ENCODE results near the gene INVS.
"Not testable (repeated sequence)": the region's sequence is repeated elsewhere in the genome, so short reads cannot be mapped to it uniquely, and the experiment has no call there.

INVS gene

GRCh38 chr9:100281676-100282387 lies 182.8 kb downstream of the INVS start:
- no peak for DNase-seq

GRCh38 chr9:100282388-100282719 lies 183.3 kb downstream of the INVS start:
- DNase-seq: no peak

DNA sequence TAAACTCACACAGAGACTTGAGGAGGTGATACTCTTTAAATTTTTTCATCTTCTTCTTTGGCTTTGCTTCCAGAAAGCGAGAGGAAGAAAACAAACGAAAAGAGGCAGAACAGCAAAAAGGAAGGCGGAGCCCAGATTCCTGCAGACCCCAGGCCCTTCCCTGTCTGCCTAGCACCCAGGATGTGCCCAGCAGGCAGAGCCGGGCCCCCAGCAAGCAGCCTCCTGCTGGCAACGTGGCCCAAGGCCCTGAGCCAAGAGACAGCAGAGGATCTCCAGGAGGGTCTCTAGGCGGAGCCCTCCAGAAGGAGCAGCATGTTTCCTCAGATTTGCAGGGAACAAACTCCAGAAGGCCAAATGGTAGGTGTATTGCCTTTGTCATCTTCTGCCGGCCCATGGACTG lies 185.2 kb downstream of the INVS start:
- DNase-seq: no peak

DNA sequence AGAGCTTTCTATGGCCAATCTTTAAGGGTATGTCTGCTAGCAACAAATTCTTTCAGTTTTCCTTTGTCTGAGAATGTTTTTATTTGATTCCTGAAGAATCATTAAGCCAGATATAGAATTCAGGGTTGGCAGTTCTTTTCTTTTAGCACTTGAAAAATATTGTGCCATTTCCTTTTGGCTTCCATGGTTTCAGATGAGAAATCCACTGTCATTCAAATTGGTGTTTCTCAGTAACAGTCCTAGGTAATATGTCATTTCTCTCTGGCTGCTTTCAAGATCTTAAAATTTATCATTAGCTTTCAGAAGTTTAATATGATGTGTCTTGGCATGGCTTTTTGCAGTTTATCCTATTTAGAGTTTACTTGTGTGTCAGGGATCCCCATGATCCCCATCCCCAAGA lies 186.0 kb downstream of the INVS start:
- DNase-seq: no peak

DNA sequence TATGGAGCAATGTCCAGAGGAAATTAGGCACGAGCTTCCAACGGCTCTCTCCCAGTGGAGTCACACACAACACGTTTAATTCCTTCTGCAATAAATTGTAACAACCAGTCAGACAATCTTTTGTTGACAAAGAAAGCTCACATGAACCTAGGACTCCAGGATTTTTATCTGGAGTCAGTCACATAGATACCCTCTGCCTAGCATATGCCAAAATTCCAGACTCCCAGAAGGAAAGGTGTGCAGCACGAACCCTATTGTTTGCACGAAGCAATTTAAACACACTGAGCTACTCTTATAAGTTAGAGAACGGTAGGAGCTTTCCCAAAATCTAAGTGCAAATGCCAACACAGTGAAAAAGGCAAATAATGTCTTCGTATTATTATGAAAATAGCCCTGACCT lies 186.6 kb downstream of the INVS start:
- DNase-seq: no peak

DNA sequence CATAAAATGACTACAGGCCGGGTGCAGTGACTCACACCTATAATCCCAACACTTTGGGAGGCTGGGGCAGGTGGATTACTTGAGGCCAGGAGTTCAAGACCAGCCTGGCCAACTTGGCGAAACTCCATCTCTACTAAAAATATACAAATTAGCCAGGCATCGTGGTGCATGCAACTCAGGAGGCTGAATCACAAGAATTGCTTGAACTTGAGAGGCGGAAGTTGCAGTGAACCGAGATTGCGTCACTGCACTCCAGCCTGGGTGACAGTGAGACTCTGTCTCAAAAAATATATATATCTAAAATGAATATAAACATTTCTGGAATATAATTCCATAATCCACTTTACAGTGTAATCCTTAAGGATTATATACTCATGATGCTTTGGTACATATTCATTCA lies 187.2 kb downstream of the INVS start:
- no peak for DNase-seq

DNA sequence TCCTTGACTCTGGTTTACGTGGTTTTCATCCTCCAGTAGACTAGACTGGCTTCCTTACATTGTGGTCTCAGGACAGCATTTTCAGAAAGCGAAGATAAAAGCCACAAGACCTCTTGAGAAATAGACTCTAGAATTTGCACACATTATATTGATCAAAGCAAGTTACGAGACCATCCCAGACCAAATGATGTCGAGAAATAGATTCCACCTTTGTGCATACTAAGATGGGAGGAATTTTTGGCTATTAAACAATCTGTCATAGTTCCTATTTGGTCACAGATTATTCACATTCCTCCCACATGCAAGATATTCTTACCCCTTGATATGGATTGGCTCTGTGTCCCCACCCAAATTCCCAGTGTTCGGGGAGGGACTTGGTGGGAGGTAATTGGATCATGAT lies 188.1 kb downstream of the INVS start:
- DNase-seq: no peak

DNA sequence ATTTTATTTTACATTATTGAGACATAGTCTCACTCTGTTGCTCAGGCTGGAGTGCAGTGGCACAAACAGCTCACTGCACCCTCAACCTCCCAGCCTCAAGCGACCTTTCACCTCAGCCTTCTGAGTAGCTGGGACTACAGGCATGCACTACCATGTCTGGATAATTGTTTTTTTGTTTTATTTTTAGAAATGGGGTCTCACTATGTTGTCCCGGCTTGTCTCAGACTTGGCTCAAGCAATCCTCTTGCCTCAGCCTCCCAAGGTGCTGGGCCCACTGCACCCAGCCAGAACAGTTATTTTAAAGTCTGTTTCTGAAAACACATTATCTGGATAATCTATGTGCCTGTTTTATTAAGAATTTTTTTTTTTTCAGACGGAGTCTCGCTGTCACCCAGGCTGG lies 191.7 kb downstream of the INVS start:
- no peak for DNase-seq

GRCh38 chr9:100292414-100292813 lies 193.4 kb downstream of the INVS start:
- DNase-seq: no peak

- no peak for DNase-seq
These were observed 195.3 kb downstream of the INVS start for GRCh38 chr9:100294341-100294740.

DNA sequence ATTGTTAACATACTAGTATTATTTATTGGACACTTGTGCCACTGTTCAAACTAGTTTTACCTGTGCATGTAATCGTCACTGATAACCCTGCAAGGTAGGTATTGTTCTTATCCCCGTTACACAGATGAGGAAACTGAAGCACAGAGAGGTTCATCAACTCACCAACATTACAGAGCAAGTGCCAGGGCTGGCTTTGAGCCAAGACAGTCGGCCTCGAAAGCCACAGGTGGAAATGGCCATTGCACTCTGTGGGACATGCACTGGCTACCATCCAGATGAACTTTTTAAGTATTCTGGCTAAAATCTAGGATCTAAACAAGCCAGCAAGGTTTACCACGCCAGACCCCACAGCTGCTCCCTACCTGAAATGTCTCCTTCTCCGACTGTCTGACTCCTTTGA lies 195.8 kb downstream of the INVS start:
- DNase-seq: no peak

- DNase-seq: no peak
These were observed 196.2 kb downstream of the INVS start for GRCh38 chr9:100295240-100295639.

GRCh38 chr9:100296407-100296806 lies 197.4 kb downstream of the INVS start:
- no peak for DNase-seq

GRCh38 chr9:100298378-100298777 lies 199.3 kb downstream of the INVS start:
- no peak for DNase-seq

GRCh38 chr9:100303747-100304146 lies 204.7 kb downstream of the INVS start:
- DNase-seq: no peak

GRCh38 chr9:100306283-100306682 lies 207.2 kb downstream of the INVS start:
- no peak for DNase-seq

DNA sequence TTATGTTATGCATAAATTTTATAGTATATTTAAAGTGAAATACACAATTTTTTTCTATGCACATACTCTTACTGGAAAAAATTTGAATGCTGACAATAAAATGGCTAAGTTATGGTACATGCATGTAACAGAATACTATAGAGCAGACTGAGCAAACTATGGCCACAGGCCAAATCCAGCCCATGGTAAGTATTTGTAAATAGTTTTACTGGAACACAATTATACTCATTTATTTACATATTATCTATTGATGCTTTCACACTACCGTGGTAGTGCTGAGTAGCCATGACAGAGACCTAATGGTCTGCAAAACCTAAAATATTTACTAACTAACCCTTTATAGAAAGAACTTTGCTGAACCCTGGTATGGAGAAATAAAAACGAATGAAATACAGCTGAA lies 208.0 kb downstream of the INVS start:
- no peak for DNase-seq

GRCh38 chr9:100308965-100309564 lies 210.0 kb downstream of the INVS start:
- no peak for DNase-seq

- DNase-seq: no peak
These were observed 210.9 kb downstream of the INVS start for GRCh38 chr9:100309992-100310391.

DNA sequence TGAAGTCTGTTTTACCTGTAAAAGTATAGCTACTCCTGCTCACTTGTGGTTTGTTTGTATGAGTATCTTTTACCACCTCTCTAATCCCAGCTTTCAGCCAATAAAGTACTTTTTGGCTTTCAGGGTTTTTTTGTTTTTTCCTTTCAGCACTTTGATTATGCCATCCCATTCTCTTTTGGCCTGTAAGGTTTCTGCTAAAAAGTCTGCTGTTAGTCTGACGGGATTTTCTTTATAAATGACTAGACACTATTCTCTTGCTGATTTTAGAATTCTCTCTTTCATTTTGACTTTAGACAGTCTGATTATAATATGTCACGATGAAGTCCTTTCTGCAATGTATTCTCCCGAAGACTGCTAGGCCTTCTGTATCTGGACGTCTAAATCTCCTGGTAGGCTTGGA lies 216.5 kb downstream of the INVS start:
- DNase-seq: no peak

GRCh38 chr9:100317706-100318105 lies 218.7 kb downstream of the INVS start:
- DNase-seq: no peak

DNA sequence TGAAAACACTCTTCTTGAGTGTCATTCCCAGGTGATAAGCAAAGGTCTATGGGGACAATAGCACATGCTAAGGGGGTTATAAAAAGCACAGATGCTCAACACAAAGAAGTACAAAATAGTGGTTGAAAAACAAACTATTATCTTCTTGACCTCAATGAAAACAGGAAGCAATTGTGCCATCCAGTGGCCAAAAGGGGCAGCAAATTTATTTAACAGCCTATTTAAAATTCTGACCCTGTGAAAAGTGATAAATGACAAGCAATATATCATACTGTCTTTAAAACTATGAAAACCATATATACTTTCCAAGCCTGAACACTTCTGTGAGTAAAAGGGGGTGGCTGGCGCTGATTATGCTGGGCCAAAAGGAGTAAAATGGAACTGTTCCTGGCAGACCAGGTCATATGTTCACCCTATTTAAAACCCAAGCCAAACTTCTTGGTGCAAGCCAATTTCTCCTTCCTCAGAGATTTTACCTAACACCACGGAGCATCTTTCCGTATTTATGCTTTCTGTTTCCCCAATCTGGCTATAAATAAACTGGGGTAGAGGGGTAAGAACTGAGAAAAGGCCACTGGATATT lies 224.0 kb downstream of the INVS start:
- DNase-seq: no peak

DNA sequence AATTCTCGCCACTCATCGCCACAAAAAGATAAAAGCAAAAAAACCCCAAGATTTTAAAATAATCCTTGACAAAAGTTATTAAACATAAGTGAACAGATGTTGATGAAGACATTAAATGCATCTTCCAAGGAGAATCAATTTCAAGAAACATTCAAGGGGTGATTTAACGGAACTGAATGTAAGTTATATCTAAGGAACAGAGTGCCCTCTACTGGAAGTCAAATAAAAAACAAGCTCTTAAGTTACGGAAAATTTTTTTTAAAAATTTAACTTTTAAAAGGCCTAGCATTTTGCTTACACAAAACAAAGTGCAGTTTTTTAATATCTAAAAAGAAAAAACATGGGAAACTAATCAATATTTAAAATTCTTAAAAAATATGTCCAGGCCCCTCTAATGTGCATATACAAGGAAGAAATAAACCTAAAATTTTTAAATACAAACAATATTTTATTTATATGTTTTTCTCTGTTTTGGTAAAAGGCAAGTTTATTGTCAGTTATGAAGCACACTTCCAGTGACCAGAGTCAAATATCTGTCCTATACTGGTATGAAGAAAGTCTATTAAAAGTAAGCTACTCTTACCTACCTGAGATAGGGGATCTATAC lies 225.7 kb downstream of the INVS start:
- no peak for DNase-seq

DNA sequence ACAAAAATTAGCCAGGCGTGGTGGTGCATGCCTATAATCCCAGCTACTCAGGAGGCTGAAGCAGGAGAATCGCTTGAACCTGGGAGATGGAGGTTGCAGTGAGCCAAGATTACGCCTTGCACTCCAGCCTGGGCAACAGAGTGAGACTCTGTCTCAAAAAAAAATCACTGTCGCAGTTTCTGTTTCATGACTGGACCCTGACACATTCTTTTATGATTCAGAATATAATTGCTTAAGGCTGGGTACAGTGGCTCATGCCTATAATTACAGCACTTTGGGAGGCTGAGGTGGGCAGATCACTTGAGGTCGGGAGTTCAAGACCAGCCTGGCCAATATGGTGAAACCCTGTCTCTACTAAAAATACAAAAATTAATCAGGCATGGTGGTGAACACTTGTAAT lies 239.7 kb downstream of the INVS start:
- DNase-seq: not testable (repeated sequence)
